HG03354 (cell line): ENCODE data around the gene ADCY2.

Experiments
- ATAC-seq: cut with Tn5 transposase; IDR thresholded peaks from one replicate; pipeline ENCODE4 v1.9.1; 2021; ENCODE audit warnings: mild to moderate bottlenecking; ENCODE audit not compliant: unreplicated experiment, poor library complexity, severe bottlenecking

ADCY2 gene

GRCh38 chr5:7395947-7396712 is at the start of gene ADCY2:
TSS of gene ADCY2 (plus strand) at chr5:7396138. CDS start at chr5:7396297, 159 bp downstream.
- no peak for ATAC-seq

GRCh38 chr5:7347377-7347776 is 48.6 kb upstream of the ADCY2 start:
- no peak for ATAC-seq

GRCh38 chr5:7348168-7348854 is 47.6 kb upstream of the ADCY2 start:
- ATAC-seq = no peak

GRCh38 chr5:7361593-7361992 is 34.3 kb upstream of the ADCY2 start:
- no peak for ATAC-seq

DNA sequence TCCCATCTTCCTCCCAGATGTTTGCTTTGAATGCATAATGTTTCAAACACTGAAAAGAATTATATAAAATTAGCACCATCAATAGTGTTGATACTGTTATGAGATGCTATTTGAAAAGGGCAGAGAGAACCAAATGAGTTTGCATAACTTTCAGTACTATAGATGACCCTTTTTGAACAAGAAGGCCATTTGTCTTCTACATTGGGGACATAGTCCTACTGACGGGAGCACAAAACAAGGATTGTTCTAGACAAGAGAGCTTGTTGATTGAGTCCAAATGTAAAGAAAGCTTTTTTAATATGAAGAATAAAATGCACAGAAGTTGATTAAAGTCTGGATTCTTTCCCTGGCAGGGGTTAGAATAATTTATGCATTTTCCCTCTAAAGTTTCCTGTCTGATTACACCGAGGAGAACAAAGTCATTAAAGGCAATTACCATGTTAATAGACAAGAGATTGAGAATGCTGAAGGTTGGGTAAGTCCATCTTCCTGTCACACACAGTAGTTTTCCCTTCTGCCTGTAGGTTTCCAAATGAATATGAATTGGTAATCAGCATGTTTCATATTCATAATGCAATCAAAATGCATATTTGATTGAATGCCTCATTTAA is 32.8 kb upstream of the ADCY2 start:
- no peak for ATAC-seq

GRCh38 chr5:7364226-7364875 is 31.6 kb upstream of the ADCY2 start:
- no peak for ATAC-seq

DNA sequence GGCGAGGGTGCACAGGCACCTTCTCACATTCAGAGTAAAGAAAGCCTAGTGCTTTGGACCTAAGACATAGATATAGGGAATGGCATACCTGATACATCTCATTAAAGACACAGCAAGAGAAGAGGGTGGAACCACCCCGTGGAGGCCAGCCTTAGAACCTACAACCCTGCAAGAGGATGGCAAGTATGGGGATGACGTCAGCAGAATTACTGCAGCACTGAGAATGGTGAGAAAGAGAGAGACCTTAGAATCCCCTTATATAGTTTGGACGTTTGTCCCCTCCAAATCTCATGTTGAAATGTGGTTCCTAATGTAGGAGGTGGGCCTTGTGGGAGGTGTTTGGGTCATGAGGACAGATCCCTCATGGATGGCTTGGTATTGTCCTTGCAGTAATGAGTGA is 28.2 kb upstream of the ADCY2 start:
- ATAC-seq = no peak

- no peak for ATAC-seq
These were observed 23.5 kb upstream of the ADCY2 start for GRCh38 chr5:7372399-7372798.

- ATAC-seq = no peak
These were observed 21.8 kb upstream of the ADCY2 start for GRCh38 chr5:7374186-7374585.

- no peak for ATAC-seq
These were observed 20.5 kb upstream of the ADCY2 start for GRCh38 chr5:7375457-7375856.

- ATAC-seq = no peak
These were observed 19.1 kb upstream of the ADCY2 start for GRCh38 chr5:7376871-7377270.

DNA sequence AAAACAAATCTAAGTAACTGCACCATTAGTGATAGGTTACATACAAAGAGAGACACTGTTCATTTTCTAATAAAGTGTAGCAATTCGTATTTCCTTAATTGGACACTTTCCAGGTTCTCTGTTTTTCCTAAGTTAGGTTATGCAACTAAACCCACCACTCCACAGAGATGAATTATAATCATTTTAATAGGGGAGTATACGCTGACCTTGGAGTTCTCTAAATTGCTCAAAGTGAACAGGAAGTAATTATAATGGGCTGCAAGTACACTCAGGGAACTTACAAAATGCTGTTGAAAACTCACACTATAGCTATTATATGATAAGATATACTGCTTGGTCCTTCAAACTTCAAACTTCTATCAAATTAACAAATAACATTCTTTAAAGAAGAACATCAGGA is 18.2 kb upstream of the ADCY2 start:
- ATAC-seq = no peak

DNA sequence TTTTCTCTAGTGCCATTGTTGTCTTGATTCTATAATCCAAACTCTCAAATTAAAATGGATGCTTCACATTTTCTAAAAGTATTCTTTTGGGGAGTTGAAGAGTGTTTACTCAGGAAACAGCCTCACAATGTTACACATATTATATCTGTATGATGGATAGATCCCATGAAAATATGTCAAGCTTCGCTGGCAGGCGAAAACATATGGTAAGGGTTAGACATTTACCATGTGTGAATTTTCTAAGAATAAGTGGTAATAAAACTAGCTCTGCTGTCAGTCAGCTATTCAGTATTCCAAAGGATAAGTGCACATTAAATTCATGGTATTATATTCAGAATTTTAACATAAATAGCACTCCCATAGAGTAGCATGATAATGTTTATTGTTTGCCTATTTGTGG is 13.3 kb upstream of the ADCY2 start:
- ATAC-seq = no peak

- no peak for ATAC-seq
These were observed 10.3 kb upstream of the ADCY2 start for GRCh38 chr5:7385681-7386080.

DNA sequence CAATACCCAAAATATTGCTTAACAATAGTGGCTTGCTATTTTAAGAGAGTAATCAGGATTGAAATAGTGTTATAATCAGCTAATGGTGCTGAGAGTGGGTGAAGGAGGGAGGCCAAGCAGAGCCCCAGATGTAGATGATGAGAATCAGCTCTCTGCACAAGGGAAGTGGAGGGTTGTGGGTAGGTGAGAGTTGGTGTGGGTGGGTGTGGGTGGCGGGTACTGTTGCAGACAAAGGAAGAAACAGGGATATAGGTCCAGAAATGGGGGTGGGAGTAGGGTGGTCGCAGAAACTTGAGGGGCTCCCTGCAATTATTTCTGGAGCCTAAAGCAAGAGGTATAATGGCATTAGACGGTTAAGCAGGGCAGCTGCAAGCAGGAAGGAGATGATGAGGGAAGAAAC is 7.4 kb upstream of the ADCY2 start:
- no peak for ATAC-seq

- ATAC-seq = no peak
These were observed 4.7 kb upstream of the ADCY2 start for GRCh38 chr5:7391215-7391614.

DNA sequence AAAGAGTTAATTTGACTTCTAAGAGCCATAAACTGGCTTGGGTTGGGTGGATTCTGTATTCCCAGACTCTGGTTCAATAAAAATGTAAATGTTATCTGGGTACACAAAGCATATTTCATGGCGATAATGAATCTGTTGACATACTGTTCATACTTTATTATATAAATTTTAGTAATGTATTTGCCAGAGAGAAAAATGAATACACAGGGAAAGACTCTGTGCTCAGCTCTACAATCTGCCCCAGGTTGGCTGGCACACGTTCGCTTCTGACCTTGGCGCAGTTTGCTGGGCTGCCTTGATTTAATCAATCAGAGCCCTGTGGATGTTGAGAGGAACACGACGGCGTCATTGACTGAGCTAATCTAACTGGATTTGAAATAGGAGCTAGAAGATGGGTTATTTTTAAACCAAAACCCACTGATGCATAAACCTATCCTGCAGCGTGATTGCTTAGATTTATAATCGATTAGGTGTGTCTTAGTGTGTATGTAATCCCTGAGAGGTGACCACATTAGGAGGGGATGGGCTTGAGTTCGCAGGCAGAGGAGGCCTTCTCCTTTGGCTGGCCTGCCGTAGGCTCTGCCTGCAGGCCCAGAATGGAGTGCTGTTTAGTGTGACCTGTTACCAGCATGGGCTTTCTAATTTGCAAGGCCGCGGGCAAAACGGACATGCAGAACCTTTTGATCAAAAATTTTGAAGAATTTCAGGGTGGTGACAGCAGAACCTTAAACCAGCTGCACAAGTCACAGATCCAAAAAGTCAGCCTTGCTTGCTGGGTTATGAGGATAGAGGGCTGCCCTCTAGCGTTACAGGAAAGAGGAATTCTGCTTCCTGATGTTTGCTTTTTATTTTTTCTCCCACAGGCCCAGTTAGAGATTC is 3.9 kb upstream of the ADCY2 start:
- no peak for ATAC-seq

DNA sequence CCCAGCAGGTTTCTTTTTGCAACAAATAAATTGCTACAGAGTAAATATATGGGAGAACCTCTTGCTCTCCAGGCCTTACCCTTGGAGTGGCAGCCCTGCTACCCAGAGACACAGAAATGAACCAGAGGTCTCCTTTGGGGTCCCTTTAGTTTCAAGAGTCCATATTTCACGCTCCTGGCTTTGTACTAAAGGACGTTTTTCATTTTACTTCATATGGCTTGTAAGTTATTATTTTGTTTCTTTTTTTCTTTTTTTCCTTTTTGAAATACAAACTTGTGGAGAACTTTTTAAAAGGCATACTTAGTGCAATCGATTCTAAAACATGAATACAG is 3.3 kb upstream of the ADCY2 start:
- no peak for ATAC-seq

- no peak for ATAC-seq
These were observed 1.8 kb upstream of the ADCY2 start for GRCh38 chr5:7393921-7394799.
